Liver (tissue), 9 donors: ENCODE measurements around the gene IRF2. TPM values are rescaled to one million over a fixed set of nuclear protein-coding genes. Genes with fewer than 3 reads are reported as not detected.

ENCODE experiments used
- DNase-seq: peaks from one replicate; pipeline ENCODE4 v3.0.0-alpha.2; 2017; ENCODE audit warnings: low spot score
- H3K27ac ChIP-seq, 2 donors: one replicate each; pipeline ENCODE4 v1.7.0; 2013; ENCODE audit warnings: inconsistent platforms in 2 of 2, low read length in 2 of 2, control low read depth in 1 of 2, low read depth in 1 of 2, mild to moderate bottlenecking in 1 of 2
- H3K27me3 ChIP-seq, 4 donors: one replicate each; pipeline versions ENCODE4 v1.6.1 to v1.7.0; 2013; ENCODE audit warnings: low read length in 3 of 4, inconsistent platforms in 1 of 4, mild to moderate bottlenecking in 1 of 4, moderate library complexity in 1 of 4; ENCODE audit not compliant: control insufficient read depth in 4 of 4, insufficient read depth in 4 of 4
- H3K36me3 ChIP-seq, 4 donors: one replicate each; pipeline versions ENCODE4 v1.6.1 to v1.7.0; 2013; ENCODE audit warnings: low read length in 3 of 4, mild to moderate bottlenecking in 3 of 4, low read depth in 1 of 4, moderate library complexity in 1 of 4; ENCODE audit not compliant: control insufficient read depth in 4 of 4, insufficient read depth in 3 of 4
- H3K4me1 ChIP-seq, 4 donors: one replicate each; pipeline versions ENCODE4 v1.6.1 to v1.7.0; 2013; ENCODE audit warnings: low read length in 3 of 4, mild to moderate bottlenecking in 3 of 4, moderate library complexity in 1 of 4; ENCODE audit not compliant: control insufficient read depth in 4 of 4, insufficient read depth in 4 of 4
- H3K4me3 ChIP-seq, 3 donors: one replicate each; pipeline versions ENCODE4 v1.6.1 to v1.7.0; 2013; ENCODE audit warnings: low read length in 3 of 3, control low read depth in 1 of 3, low read depth in 1 of 3, mild to moderate bottlenecking in 1 of 3
- H3K9ac ChIP-seq, 2 donors: one replicate each; pipeline ENCODE4 v1.7.0; 2013; ENCODE audit warnings: low read length in 2 of 2, mild to moderate bottlenecking in 2 of 2, moderate library complexity in 2 of 2, control low read depth in 1 of 2, low read depth in 1 of 2
- H3K9me3 ChIP-seq, 4 donors: one replicate each; pipeline versions ENCODE4 v1.6.1 to v1.7.0; 2013; ENCODE audit warnings: low read length in 3 of 4; ENCODE audit not compliant: control insufficient read depth in 4 of 4
- EGR1 ChIP-seq, 2 donors: IDR thresholded peaks; 2 replicates each; pipeline ENCODE4 v1.6.1; 2016 to 2018; ENCODE audit warnings: antibody characterized with exemption in 2 of 2, low read depth in 2 of 2
- FOXA1 ChIP-seq: IDR thresholded peaks from 2 replicates; pipeline ENCODE4 v1.6.1; 2016; ENCODE audit warnings: antibody characterized with exemption
- FOXA2 ChIP-seq: IDR thresholded peaks from 2 replicates; pipeline ENCODE4 v1.6.1; 2016; ENCODE audit warnings: antibody characterized with exemption
- GABPA ChIP-seq, 2 donors: IDR thresholded peaks in 1 of 2; conservative IDR thresholded peaks in 1 of 2; 2 replicates each; pipeline ENCODE4 v1.6.1; 2016; ENCODE audit warnings: antibody characterized with exemption in 2 of 2, mild to moderate bottlenecking in 1 of 2, moderate library complexity in 1 of 2
- HNF4A ChIP-seq, 2 donors: conservative IDR thresholded peaks; 2 replicates each; pipeline ENCODE4 v1.6.1; 2016; ENCODE audit warnings: antibody characterized with exemption in 2 of 2, mild to moderate bottlenecking in 2 of 2
- HNF4G ChIP-seq: IDR thresholded peaks from 2 replicates; pipeline ENCODE4 v1.6.1; 2016; ENCODE audit warnings: antibody characterized with exemption
- JUND ChIP-seq, 2 donors: IDR thresholded peaks; 2 replicates each; pipeline ENCODE4 v1.6.1; 2016; ENCODE audit warnings: antibody characterized with exemption in 2 of 2
- NR2F2 ChIP-seq: IDR thresholded peaks from 2 replicates; pipeline ENCODE4 v1.6.1; 2016; ENCODE audit warnings: antibody characterized with exemption
- RAD21 ChIP-seq, 2 donors: IDR thresholded peaks; 2 replicates each; pipeline ENCODE4 v1.6.1; 2016; ENCODE audit warnings: antibody characterized with exemption in 2 of 2, mild to moderate bottlenecking in 2 of 2
- RXRA ChIP-seq, 2 donors: IDR thresholded peaks; 2 replicates each; pipeline ENCODE4 v1.6.1; 2017 to 2018; ENCODE audit warnings: antibody characterized with exemption in 2 of 2, mild to moderate bottlenecking in 1 of 2
- SP1 ChIP-seq: IDR thresholded peaks from 2 replicates; pipeline ENCODE4 v1.6.1; 2018; ENCODE audit warnings: antibody characterized with exemption, mild to moderate bottlenecking
- TAF1 ChIP-seq: conservative IDR thresholded peaks from 2 replicates; pipeline ENCODE4 v1.6.1; 2016; ENCODE audit warnings: antibody characterized with exemption, mild to moderate bottlenecking
- YY1 ChIP-seq: IDR thresholded peaks from 2 replicates; pipeline ENCODE4 v1.6.1; 2016; ENCODE audit warnings: antibody characterized with exemption, mild to moderate bottlenecking
- WGBS: extraction: QIAGEN DNeasy Blood & Tissue Kit; methylation state at CpG from one replicate; pipeline ENCODE4 v1.1.7; 2013; 5-methylcytosine and 5-hydroxymethylcytosine counted together
- polyA plus RNA-seq, 2 donors: library from polyadenylated mRNA; stranded (reverse) in 1 of 2; unstranded in 1 of 2; fragments of 200-250 nt in 1 of 2; fragments of >200 nt in 1 of 2; fragmentation: Nextera tagmentation in 1 of 2; extraction: Ambion mirVana in 1 of 2; gene quantifications; one replicate each; pipeline versions ENCODE4 v1.2.1 to v1.2.3, GENCODE V29; 2013 to 2015
- total RNA-seq, 2 donors: library from RNA; depleted of rRNA; stranded (reverse); fragments of >200 nt; gene quantifications; one replicate each; pipeline ENCODE4 v1.2.3, GENCODE V29; 2014
- TF ChIP-seq, protein P1 (sequence below): IDR thresholded peaks from 2 replicates; pipeline ENCODE4 v1.6.1; 2016; ENCODE audit warnings: antibody characterized with exemption
- TF ChIP-seq, protein P2 (sequence below): IDR thresholded peaks from 2 replicates; pipeline ENCODE4 v1.6.1; 2016; ENCODE audit warnings: antibody characterized with exemption
- TF ChIP-seq, protein P3 (sequence below): fragments of 150-350 bp; IDR thresholded peaks from 2 replicates; pipeline ENCODE4 v1.5.1; 2017; ENCODE audit warnings: improper control_type of control experiment, low read depth, low read length; ENCODE audit not compliant: missing input control
- TF ChIP-seq, protein P4 (sequence below): IDR thresholded peaks from 2 replicates; pipeline ENCODE4 v1.6.1; 2016; ENCODE audit warnings: antibody characterized with exemption
- TF ChIP-seq, protein P5 (sequence below): IDR thresholded peaks from 2 replicates; pipeline ENCODE4 v1.6.1; 2016; ENCODE audit warnings: antibody characterized with exemption, mild to moderate bottlenecking
- donor health status: healthy.
- donor health status: healthy.
- donor health status: healthy.
- donor health status: healthy.
- donor health status: healthy.

Gene IRF2
- total and polyA plus RNA-seq, 4 donors, result 12.9 to 25.5 (median 22.2) TPM

DNA sequence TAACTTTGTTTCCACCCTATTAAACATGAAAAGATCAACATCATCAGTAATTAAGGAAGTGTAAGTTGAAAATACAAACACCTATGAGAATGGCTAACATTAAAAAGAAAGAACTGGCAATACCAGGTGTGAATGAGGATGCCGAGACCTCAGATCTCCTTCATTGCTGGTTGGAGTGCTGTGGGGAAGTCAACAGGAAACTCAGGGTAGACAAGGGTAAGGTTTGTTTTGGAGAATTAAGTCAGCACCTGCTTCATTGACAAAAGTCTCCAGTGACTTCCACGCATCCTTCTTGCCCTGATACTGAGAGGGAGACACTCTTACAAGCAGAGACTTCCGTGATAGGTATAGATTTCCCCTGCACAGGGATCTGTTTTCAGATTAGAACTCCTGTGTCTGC is 106.1 kb downstream of the IRF2 start:
- DNase-seq, result no peak
- Histone ChIP-seq H3K4me1 (peaks cover 5 to 27% (median 20%) of the 10 kb centered on the region in 4 donors), H3K4me3 (no peak overlapping the region), H3K27ac (no peak overlapping the region), H3K36me3 (peaks cover 0 to 4% (median 1%) of the 10 kb centered on the region in 4 donors), H3K9ac (no peak overlapping the region), H3K9me3 (no peaks in the 10 kb centered on the region), H3K27me3 (no peaks in the 10 kb centered on the region)
- TF ChIP-seq TAF1, result no peak
- TF ChIP-seq FOXA1, result no peak
- no peak for TF ChIP-seq YY1
- no peak for TF ChIP-seq JUND (IDR thresholded peaks at IDR 0.05)
- TF ChIP-seq EGR1 (IDR thresholded peaks at IDR 0.05; ENCODE audit: low read depth in 2 of 2), result no peak
- no peak for TF ChIP-seq NR2F2
- TF ChIP-seq GABPA (IDR thresholded peaks at IDR 0.05 in 1 of 2, conservative IDR thresholded peaks at IDR 0.05 in 1 of 2), result no peak
- no peak for TF ChIP-seq RXRA (IDR thresholded peaks at IDR 0.05)
- TF ChIP-seq, protein P1, sequence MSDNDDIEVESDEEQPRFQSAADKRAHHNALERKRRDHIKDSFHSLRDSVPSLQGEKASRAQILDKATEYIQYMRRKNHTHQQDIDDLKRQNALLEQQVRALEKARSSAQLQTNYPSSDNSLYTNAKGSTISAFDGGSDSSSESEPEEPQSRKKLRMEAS, result no peak
- TF ChIP-seq, protein P2, sequence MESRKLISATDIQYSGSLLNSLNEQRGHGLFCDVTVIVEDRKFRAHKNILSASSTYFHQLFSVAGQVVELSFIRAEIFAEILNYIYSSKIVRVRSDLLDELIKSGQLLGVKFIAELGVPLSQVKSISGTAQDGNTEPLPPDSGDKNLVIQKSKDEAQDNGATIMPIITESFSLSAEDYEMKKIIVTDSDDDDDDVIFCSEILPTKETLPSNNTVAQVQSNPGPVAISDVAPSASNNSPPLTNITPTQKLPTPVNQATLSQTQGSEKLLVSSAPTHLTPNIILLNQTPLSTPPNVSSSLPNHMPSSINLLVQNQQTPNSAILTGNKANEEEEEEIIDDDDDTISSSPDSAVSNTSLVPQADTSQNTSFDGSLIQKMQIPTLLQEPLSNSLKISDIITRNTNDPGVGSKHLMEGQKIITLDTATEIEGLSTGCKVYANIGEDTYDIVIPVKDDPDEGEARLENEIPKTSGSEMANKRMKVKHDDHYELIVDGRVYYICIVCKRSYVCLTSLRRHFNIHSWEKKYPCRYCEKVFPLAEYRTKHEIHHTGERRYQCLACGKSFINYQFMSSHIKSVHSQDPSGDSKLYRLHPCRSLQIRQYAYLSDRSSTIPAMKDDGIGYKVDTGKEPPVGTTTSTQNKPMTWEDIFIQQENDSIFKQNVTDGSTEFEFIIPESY, result no peak
- TF ChIP-seq HNF4A (conservative IDR thresholded peaks at IDR 0.05), result no peak
- TF ChIP-seq, protein P3, sequence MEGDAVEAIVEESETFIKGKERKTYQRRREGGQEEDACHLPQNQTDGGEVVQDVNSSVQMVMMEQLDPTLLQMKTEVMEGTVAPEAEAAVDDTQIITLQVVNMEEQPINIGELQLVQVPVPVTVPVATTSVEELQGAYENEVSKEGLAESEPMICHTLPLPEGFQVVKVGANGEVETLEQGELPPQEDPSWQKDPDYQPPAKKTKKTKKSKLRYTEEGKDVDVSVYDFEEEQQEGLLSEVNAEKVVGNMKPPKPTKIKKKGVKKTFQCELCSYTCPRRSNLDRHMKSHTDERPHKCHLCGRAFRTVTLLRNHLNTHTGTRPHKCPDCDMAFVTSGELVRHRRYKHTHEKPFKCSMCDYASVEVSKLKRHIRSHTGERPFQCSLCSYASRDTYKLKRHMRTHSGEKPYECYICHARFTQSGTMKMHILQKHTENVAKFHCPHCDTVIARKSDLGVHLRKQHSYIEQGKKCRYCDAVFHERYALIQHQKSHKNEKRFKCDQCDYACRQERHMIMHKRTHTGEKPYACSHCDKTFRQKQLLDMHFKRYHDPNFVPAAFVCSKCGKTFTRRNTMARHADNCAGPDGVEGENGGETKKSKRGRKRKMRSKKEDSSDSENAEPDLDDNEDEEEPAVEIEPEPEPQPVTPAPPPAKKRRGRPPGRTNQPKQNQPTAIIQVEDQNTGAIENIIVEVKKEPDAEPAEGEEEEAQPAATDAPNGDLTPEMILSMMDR, result no peak
- TF ChIP-seq, protein P4, sequence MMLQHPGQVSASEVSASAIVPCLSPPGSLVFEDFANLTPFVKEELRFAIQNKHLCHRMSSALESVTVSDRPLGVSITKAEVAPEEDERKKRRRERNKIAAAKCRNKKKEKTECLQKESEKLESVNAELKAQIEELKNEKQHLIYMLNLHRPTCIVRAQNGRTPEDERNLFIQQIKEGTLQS, result no peak
- no peak for TF ChIP-seq SP1
- TF ChIP-seq FOXA2, result no peak
- no peak for TF ChIP-seq HNF4G
- TF ChIP-seq, protein P5, sequence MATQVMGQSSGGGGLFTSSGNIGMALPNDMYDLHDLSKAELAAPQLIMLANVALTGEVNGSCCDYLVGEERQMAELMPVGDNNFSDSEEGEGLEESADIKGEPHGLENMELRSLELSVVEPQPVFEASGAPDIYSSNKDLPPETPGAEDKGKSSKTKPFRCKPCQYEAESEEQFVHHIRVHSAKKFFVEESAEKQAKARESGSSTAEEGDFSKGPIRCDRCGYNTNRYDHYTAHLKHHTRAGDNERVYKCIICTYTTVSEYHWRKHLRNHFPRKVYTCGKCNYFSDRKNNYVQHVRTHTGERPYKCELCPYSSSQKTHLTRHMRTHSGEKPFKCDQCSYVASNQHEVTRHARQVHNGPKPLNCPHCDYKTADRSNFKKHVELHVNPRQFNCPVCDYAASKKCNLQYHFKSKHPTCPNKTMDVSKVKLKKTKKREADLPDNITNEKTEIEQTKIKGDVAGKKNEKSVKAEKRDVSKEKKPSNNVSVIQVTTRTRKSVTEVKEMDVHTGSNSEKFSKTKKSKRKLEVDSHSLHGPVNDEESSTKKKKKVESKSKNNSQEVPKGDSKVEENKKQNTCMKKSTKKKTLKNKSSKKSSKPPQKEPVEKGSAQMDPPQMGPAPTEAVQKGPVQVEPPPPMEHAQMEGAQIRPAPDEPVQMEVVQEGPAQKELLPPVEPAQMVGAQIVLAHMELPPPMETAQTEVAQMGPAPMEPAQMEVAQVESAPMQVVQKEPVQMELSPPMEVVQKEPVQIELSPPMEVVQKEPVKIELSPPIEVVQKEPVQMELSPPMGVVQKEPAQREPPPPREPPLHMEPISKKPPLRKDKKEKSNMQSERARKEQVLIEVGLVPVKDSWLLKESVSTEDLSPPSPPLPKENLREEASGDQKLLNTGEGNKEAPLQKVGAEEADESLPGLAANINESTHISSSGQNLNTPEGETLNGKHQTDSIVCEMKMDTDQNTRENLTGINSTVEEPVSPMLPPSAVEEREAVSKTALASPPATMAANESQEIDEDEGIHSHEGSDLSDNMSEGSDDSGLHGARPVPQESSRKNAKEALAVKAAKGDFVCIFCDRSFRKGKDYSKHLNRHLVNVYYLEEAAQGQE, result no peak
- TF ChIP-seq RAD21 (IDR thresholded peaks at IDR 0.05), result no peak
- 89% methylated on average over 3 of the region's 3 CpGs for WGBS
